GM21717 (cell line): Measurements from ENCODE around the gene TRPV3.
"Not testable (repeated sequence)": the region's sequence is repeated elsewhere in the genome, so short reads cannot be mapped to it uniquely, and the experiment has no call there.

Source experiments
- ATAC-seq: cut with Tn5 transposase; IDR thresholded peaks from one replicate; pipeline ENCODE4 v1.9.1; 2021; ENCODE audit warnings: mild to moderate bottlenecking, moderate library complexity; ENCODE audit not compliant: unreplicated experiment

The TRPV3 gene

DNA sequence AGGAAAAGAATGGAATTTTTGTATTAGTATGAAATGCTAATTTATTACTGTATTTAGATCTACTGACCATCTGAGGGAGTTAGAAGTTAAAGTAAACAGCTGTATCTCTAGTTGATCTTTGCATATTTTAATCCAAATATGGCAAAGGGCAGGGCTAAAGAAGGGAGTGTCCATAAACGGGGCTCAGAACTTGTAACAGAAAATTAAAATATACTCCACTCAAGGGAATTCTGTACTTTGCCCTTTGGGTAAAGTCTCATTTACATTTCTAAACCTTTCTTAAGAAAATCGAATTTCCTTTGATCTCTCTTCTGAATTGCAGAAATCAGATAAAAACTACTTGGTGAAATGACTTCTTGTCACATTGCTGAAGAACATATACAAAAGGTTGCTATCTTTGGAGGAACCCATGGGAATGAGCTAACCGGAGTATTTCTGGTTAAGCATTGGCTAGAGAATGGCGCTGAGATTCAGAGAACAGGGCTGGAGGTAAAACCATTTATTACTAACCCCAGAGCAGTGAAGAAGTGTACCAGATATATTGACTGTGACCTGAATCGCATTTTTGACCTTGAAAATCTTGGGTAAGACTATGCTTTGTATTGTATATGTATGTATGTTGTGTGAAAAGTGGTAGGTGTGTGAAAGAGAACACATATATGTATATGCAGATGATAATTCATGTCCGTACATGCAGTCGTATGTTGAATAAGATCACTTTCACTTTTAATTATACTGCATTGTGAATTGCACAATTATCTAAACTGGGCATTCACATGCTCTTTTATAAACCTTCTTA is 81.6 kb downstream of the TRPV3 start, which contains the start of gene ASPA:
Gene ASPA, plus strand, starts transcription at position 186 of the 799 bp plus-strand sequence. Its CDS starts 163 bp downstream, at position 349.
- ATAC-seq: no peak

DNA sequence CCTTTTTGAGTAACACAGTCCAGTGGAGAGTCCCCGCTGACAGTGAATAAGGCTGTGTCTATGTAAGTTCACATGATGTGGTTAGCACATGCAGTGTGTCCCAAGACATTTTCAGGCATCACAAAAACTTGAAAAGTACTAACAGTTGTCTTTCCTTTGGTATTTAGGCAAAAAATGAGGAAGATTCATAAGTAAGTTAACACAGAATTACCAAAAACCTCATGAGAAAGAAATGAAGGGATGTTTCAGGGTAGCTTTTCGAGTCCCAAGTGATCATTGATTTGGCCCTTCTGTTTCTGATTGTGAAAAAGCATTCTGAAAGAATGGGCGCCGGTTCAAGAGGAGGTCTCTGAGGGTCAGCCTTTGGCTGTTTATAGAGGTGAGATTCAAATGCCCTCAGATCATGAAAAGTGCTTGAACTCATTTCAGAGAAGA is 82.3 kb downstream of the TRPV3 start:
- no peak for ATAC-seq

DNA sequence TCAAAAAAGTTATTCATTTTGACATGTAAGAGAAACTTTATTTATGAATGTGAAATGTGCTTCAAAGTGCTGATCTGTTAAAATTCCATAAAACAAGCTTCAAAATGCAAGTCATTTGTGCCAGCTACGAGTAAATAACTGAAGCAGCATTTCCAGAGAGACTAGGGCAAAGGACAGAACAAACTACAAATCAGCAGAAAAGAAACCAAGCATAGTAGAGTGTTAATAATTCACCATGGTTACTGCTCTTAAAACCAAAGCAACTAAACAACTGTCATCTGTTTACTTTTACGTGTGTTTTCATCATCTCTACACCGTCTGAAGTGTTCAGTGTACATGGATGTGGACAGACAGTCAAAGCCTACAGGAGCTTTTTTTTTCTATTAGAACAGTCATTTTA is 83.4 kb downstream of the TRPV3 start:
- ATAC-seq: no peak

DNA sequence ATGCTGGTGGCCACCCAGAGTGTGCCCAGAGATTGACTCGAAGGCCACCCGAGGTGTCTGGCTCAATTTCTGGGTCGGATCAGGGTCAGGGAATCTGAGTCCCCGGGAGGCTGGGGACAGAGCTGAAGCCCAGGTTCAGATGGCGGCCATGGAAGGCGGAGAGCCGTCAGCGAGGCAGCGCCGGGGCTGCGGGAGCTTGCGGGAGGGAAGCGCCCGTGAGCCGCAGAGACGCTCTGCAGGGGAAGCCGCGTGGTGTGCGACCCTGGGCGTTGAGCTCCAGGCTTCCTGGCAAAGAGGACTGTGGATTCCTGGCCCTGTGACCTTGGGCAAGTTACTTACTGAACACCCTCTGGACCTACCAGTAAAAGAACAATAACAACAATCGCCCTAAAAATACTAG is 85.5 kb downstream of the TRPV3 start:
- ATAC-seq: no peak

DNA sequence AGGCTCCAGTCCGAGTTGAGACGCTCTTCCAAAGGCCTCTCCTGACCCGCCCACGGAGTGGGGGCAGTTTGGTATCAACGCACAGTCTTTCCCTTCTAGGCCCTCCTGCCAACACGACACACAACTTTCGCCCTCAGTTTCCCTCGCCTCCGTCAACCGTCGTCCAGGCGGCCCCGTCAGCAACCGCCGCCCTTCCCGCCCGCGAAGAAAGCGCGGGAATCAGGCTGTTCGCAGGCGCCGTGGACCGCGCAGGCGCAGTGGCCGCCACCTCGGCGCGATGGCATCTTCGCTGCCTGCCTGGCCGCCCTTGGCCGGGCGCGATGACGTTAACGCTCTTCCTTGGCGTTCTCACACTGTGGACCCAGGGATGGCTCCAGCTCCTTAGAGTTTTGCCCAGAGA is 86.0 kb downstream of the TRPV3 start, which contains the start of gene SPATA22:
Gene SPATA22, minus strand, starts transcription at position 221 of the 400 bp plus-strand sequence. CDS start 2,494 bp downstream, outside the sequence.
- ATAC-seq: no peak

DNA sequence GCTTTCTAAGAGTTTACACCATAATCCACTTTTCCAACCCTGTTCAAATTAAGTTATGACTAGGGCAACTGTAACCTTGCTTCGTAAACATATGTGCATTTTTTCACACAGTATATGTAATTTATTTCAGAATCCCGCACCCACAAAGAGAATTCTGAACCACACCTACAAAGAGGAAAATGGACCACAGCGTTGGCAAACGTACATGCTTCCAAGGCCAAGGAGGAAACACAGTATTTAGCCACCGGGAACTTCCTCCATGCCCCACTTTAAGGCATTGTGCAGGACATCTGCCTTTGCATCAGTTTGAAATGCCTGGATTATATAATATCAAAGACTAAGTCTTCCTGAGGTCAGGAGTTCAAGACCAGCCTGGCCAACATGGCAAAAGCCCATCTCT is 88.1 kb downstream of the TRPV3 start:
- ATAC-seq: no peak

DNA sequence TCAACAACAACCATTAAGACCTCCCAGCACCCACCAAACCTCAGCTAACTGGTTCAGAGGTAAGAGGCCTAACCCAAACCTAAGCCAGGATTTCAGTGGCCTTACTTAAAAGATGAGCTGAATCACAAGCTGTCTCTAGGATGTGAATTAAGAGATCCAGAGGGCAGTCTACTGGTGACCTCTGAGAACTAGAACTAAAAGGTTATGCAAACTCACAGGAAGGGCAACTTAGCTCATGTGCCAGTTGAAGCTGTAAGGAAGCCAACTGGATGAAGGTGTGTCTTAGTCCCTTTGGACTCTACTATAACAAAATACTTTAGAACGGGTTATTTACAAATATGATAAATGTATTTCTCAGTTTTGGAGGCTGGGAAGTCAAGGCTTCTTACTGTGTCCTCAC is 91.3 kb downstream of the TRPV3 start:
- ATAC-seq: not testable (repeated sequence)
